HEK293 (cell line): ENCODE data around the gene CEP120.
A peak's percentile ranks its signal among the peaks of the same experiment; 100 is the strongest.

ENCODE experiments used
- CTCF ChIA-PET: fragments of 350-600 bp; formaldehyde crosslinking; extraction: SDS; loops from one replicate; lab custom pipeline; 2021; ENCODE audit warnings: antibody characterized with exemption; lab: Yijun Ruan, JAX
- POLR2A ChIA-PET: fragments of 300-600 bp; formaldehyde crosslinking; extraction: SDS; loops from one replicate; lab custom pipeline; 2020; ENCODE audit warnings: antibody characterized with exemption, inconsistent platforms; lab: Yijun Ruan, JAX
- H3K27ac ChIP-seq: fragments of 200-500 bp; sonication (Bioruptor generic); 2 replicates; pipeline ENCODE4 v1.5.1; 2014; ENCODE audit warnings: low read depth, low read length, control low read depth, inconsistent platforms; ENCODE audit errors: extremely low read depth
- H3K36me3 ChIP-seq, 2 experiments: fragments of 200-500 bp in 1 of 2; sonication (Bioruptor generic) in 1 of 2; 1 replicate in 1 of 2; 2 replicates in 1 of 2; pipeline ENCODE4 v1.5.1; 2014 to 2017; ENCODE audit warnings: inconsistent platforms in 2 of 2, low read length in 2 of 2; ENCODE audit not compliant: control insufficient read depth in 2 of 2, insufficient read depth in 1 of 2
- H3K4me1 ChIP-seq: fragments of 200-500 bp; sonication (Bioruptor generic); 2 replicates; pipeline ENCODE4 v1.5.1; 2014; ENCODE audit warnings: mild to moderate bottlenecking, low read length, inconsistent platforms; ENCODE audit not compliant: control insufficient read depth, insufficient read depth
- H3K4me3 ChIP-seq: 2 replicates; pipeline ENCODE4 v1.5.1; 2011; ENCODE audit warnings: low read depth, mild to moderate bottlenecking, control low read depth, low read length, moderate library complexity
- H3K9me3 ChIP-seq: fragments of 200-500 bp; sonication (Bioruptor generic); 2 replicates; pipeline ENCODE4 v1.5.1; 2014; ENCODE audit warnings: low read depth, low read length, inconsistent platforms; ENCODE audit not compliant: control insufficient read depth, insufficient read depth
- ATF2 ChIP-seq: fragments of 450-650 bp; formaldehyde crosslinking; IDR thresholded peaks from 2 replicates; pipeline ENCODE4 v1.5.1; 2016; ENCODE audit warnings: missing biosample characterization, missing genetic modification characterization, low read depth
- PRDM1 ChIP-seq: fragments of 450-650 bp; formaldehyde crosslinking; IDR thresholded peaks from 2 replicates; pipeline ENCODE4; 2016; ENCODE audit warnings: missing biosample characterization, missing genetic modification characterization
- WT1 ChIP-seq: fragments of 450-650 bp; formaldehyde crosslinking; IDR thresholded peaks from 2 replicates; pipeline ENCODE4 v1.5.1; 2016; ENCODE audit warnings: missing biosample characterization, missing genetic modification characterization
- ZBTB10 ChIP-seq: fragments of 450-650 bp; formaldehyde crosslinking; IDR thresholded peaks from 2 replicates; pipeline ENCODE4 v1.5.1; 2016; ENCODE audit warnings: missing biosample characterization, missing genetic modification characterization
- ZBTB7A ChIP-seq: fragments of 450-650 bp; formaldehyde crosslinking; IDR thresholded peaks from 2 replicates; pipeline ENCODE4 v1.5.1; 2016; ENCODE audit warnings: low read depth, missing biosample characterization, missing genetic modification characterization
- ZFP37 ChIP-seq: fragments of 450-650 bp; formaldehyde crosslinking; IDR thresholded peaks from 2 replicates; pipeline ENCODE4 v1.5.1; 2016; ENCODE audit warnings: missing biosample characterization, missing genetic modification characterization
- ZNF148 ChIP-seq: fragments of 450-650 bp; formaldehyde crosslinking; IDR thresholded peaks from 2 replicates; pipeline ENCODE4 v1.5.0; 2017; ENCODE audit warnings: missing biosample characterization, missing genetic modification characterization, borderline replicate concordance
- ZNF184 ChIP-seq: fragments of 450-650 bp; IDR thresholded peaks from 2 replicates; pipeline ENCODE4 v1.5.1; 2018; ENCODE audit warnings: missing biosample characterization, mild to moderate bottlenecking, missing genetic modification characterization
- ZNF19 ChIP-seq: fragments of 450-650 bp; formaldehyde crosslinking; IDR thresholded peaks from 2 replicates; pipeline ENCODE4; 2016; ENCODE audit warnings: missing biosample characterization, missing genetic modification characterization, low read depth
- ZNF23 ChIP-seq: fragments of 450-650 bp; formaldehyde crosslinking; IDR thresholded peaks from 2 replicates; pipeline ENCODE4 v1.5.1; 2016; ENCODE audit warnings: missing biosample characterization, missing genetic modification characterization, borderline replicate concordance
- ZNF24 ChIP-seq: fragments of 450-650 bp; formaldehyde crosslinking; IDR thresholded peaks from 2 replicates; pipeline ENCODE4 v1.5.1; 2016; ENCODE audit warnings: missing biosample characterization, missing genetic modification characterization
- ZNF292 ChIP-seq: fragments of 450-650 bp; formaldehyde crosslinking; IDR thresholded peaks from 2 replicates; pipeline ENCODE4 v1.5.1; 2016; ENCODE audit warnings: low read depth, missing biosample characterization, missing genetic modification characterization, borderline replicate concordance
- ZNF324 ChIP-seq: fragments of 450-650 bp; formaldehyde crosslinking; IDR thresholded peaks from 2 replicates; pipeline ENCODE4 v1.5.1; 2016; ENCODE audit warnings: missing biosample characterization, missing genetic modification characterization
- ZNF398 ChIP-seq: fragments of 450-650 bp; formaldehyde crosslinking; IDR thresholded peaks from 2 replicates; pipeline ENCODE4 v1.5.1; 2017; ENCODE audit warnings: missing biosample characterization, missing genetic modification characterization
- ZNF639 ChIP-seq: fragments of 450-650 bp; formaldehyde crosslinking; IDR thresholded peaks from 2 replicates; pipeline ENCODE4 v1.5.1; 2016; ENCODE audit warnings: missing biosample characterization, missing genetic modification characterization
- ZSCAN18 ChIP-seq: fragments of 450-650 bp; formaldehyde crosslinking; IDR thresholded peaks from 2 replicates; pipeline ENCODE4 v1.5.1; 2016; ENCODE audit warnings: missing biosample characterization, missing genetic modification characterization
- ZSCAN4 ChIP-seq: fragments of 450-650 bp; formaldehyde crosslinking; IDR thresholded peaks from 2 replicates; pipeline ENCODE4 v1.5.1; 2017; ENCODE audit warnings: missing biosample characterization, missing genetic modification characterization

Gene CEP120

GRCh38 chr5:123448743-123449142, 25.5 kb upstream of the CEP120 start (continued):
- TF ChIP-seq ZSCAN4 (tag by site-specific recombination), result no peak
- TF ChIP-seq ZNF639 (tag by site-specific recombination), result no peak
- TF ChIP-seq ZNF148 (tag by site-specific recombination), result no peak
- no peak for TF ChIP-seq ZSCAN18 (tag by site-specific recombination)
- TF ChIP-seq ZNF19, result no peak
- no peak for TF ChIP-seq ZNF184 (tag by site-specific recombination)
- no peak for TF ChIP-seq ZNF398
- no peak for TF ChIP-seq ATF2 (tag by site-specific recombination)
- TF ChIP-seq ZNF23 (tag by site-specific recombination), result no peak
- TF ChIP-seq WT1, result no peak
- no peak for TF ChIP-seq ZBTB7A (tag by site-specific recombination)
- TF ChIP-seq ZNF292 (tag by site-specific recombination), result no peak
- TF ChIP-seq ZFP37, result no peak
- TF ChIP-seq ZNF324 (tag by site-specific recombination), result no peak
- TF ChIP-seq ZNF24 (tag by site-specific recombination), result no peak

GRCh38 chr5:123448017-123448617, 24.9 kb upstream of the CEP120 start:
- Histone ChIP-seq H3K4me1 (no peaks in the 10 kb centered on the region), H3K4me3 (no peak overlapping the region), H3K9me3 (no peaks in the 10 kb centered on the region), H3K36me3 (no peaks in the 10 kb centered on the region), H3K27ac (no peak overlapping the region)
- ChIA-PET POLR2A (no interaction called here), CTCF (interaction anchor here (0.5 to 0.9 kb wide), 3 partner anchors 25 to 835 kb away, joined by 3 read pairs; partner anchors contain the start of gene CEP120)
- no peak for TF ChIP-seq ZBTB10 (tag by site-specific recombination)
- peak; percentile 70 for TF ChIP-seq PRDM1 (tag by site-specific recombination)
